Keratinocyte (primary cell): ENCODE data around the gene SHOC1.

Experiments used
- EZH2 ChIP-seq: IDR thresholded peaks from one replicate; pipeline ENCODE4 v1.6.1; 2012; ENCODE audit warnings: inconsistent platforms, mild to moderate bottlenecking, low read length, moderate library complexity
- TF ChIP-seq, protein P1 (sequence below), 3 experiments: IDR thresholded peaks in 1 of 3; conservative IDR thresholded peaks in 1 of 3; optimal IDR thresholded peaks in 1 of 3; 2 replicates in 2 of 3; 3 replicates in 1 of 3; pipeline versions ENCODE3 to v1.5.1; 2011; ENCODE audit warnings: low read length in 3 of 3, mild to moderate bottlenecking in 3 of 3, moderate library complexity in 2 of 3, control low read depth in 1 of 3, inconsistent platforms in 1 of 3; ENCODE audit not compliant: insufficient read depth in 2 of 3; ENCODE audit errors: extremely low read depth in 1 of 3

DNA sequence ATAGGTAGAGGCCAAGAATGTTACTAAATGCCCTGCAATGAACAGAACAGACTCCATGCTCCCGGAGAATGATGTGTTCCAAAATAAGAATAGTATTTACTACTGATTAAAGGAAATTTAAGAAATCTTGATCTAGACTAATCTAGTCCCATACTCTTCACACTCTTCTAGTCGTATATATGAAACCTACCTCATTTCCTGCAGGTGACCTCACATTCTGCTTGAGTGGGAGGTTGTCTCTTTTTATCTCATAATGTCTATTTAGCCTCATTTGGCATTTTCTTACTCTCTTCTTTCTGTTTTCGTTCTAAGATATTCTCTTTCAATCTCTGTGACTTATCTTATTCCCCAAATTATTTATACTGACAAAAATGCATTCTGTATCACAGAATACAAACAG is 9.2 kb upstream of the SHOC1 start:
- TF ChIP-seq, protein P1, sequence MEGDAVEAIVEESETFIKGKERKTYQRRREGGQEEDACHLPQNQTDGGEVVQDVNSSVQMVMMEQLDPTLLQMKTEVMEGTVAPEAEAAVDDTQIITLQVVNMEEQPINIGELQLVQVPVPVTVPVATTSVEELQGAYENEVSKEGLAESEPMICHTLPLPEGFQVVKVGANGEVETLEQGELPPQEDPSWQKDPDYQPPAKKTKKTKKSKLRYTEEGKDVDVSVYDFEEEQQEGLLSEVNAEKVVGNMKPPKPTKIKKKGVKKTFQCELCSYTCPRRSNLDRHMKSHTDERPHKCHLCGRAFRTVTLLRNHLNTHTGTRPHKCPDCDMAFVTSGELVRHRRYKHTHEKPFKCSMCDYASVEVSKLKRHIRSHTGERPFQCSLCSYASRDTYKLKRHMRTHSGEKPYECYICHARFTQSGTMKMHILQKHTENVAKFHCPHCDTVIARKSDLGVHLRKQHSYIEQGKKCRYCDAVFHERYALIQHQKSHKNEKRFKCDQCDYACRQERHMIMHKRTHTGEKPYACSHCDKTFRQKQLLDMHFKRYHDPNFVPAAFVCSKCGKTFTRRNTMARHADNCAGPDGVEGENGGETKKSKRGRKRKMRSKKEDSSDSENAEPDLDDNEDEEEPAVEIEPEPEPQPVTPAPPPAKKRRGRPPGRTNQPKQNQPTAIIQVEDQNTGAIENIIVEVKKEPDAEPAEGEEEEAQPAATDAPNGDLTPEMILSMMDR (optimal IDR thresholded peaks at IDR 0.05 in 1 of 3, IDR thresholded peaks at IDR 0.05 in 1 of 3, conservative IDR thresholded peaks at IDR 0.05 in 1 of 3; ENCODE audit: extremely low read depth in 1 of 3, insufficient read depth in 2 of 3, low read length in 3 of 3): no peak
- no peak for TF ChIP-seq EZH2
